Neural cell (in vitro differentiated cells): ENCODE results near the gene EHMT2. TPM values are rescaled to one million over a fixed set of nuclear protein-coding genes. Genes with fewer than 3 reads are reported as not detected.
"Not testable (repeated sequence)": the region's sequence is repeated elsewhere in the genome, so short reads cannot be mapped to it uniquely, and the experiment has no call there.

Source experiments
- H2AFZ ChIP-seq: fragments of 200-600, 300-800 bp; sonication (generic), shearing (Covaris generic); 2 replicates; pipeline ENCODE4 v1.6.0; 2014; ENCODE audit warnings: low read depth, mild to moderate bottlenecking, antibody characterized with exemption, low read length, moderate library complexity
- H3F3A ChIP-seq: fragments of 200-600 bp; shearing (Covaris generic); 2 replicates; pipeline ENCODE4 v1.6.1; 2016; ENCODE audit warnings: mild to moderate bottlenecking, moderate library complexity, mixed read lengths, antibody characterized with exemption, low read length; ENCODE audit not compliant: insufficient read depth, poor library complexity, severe bottlenecking
- H3K27ac ChIP-seq: fragments of 200-600, 300-800 bp; sonication (generic), shearing (Covaris generic); 2 replicates; pipeline ENCODE4 v1.5.1; 2014; ENCODE audit warnings: mild to moderate bottlenecking, low read length, moderate library complexity
- H3K27me3 ChIP-seq: fragments of 300-800, 200-600 bp; sonication (generic), shearing (Covaris generic); 2 replicates; pipeline ENCODE4 v1.6.0; 2014; ENCODE audit warnings: mild to moderate bottlenecking, low read depth, low read length, moderate library complexity; ENCODE audit not compliant: insufficient read depth
- H3K36me3 ChIP-seq: fragments of 300-800, 200-600 bp; sonication (generic), shearing (Covaris generic); 2 replicates; pipeline ENCODE4 v1.5.1; 2014; ENCODE audit warnings: mild to moderate bottlenecking, antibody characterized with exemption, low read length, moderate library complexity; ENCODE audit not compliant: insufficient read depth
- H3K4me2 ChIP-seq: fragments of 300-800, 200-600 bp; sonication (generic), shearing (Covaris generic); 2 replicates; pipeline ENCODE4 v1.6.0; 2014; ENCODE audit warnings: mild to moderate bottlenecking, low read length
- H3K4me3 ChIP-seq: fragments of 300-800, 200-600 bp; sonication (generic), shearing (Covaris generic); 2 replicates; pipeline ENCODE4 v1.5.1; 2014; ENCODE audit warnings: mild to moderate bottlenecking, low read length, moderate library complexity
- H3K79me2 ChIP-seq: fragments of 200-600 bp; shearing (Covaris generic); replicated peaks from 2 replicates; pipeline ENCODE4 v1.6.0; 2014; ENCODE audit warnings: mild to moderate bottlenecking, low read length, moderate library complexity; ENCODE audit not compliant: insufficient read depth
- H3K9ac ChIP-seq: fragments of 300-800, 200-600 bp; sonication (generic), shearing (Covaris generic); 2 replicates; pipeline ENCODE4 v1.6.1; 2016; ENCODE audit warnings: mild to moderate bottlenecking, low read length, mixed read lengths
- H3K9me2 ChIP-seq: fragments of 200-600 bp; shearing (Covaris generic); 2 replicates; pipeline ENCODE4 v1.6.1; 2016; ENCODE audit warnings: mild to moderate bottlenecking, low read length, mixed read lengths; ENCODE audit not compliant: insufficient read depth
- H3K9me3 ChIP-seq: fragments of 200-600, 300-800 bp; sonication (generic), shearing (Covaris generic); 2 replicates; pipeline ENCODE4 v1.6.1; 2016; ENCODE audit warnings: mild to moderate bottlenecking, mixed run types, low read length, moderate library complexity, mixed read lengths
- H4K20me1 ChIP-seq: fragments of 200-600 bp; shearing (Covaris generic); 2 replicates; pipeline ENCODE4 v1.6.1; 2016; ENCODE audit warnings: mild to moderate bottlenecking, mixed run types; ENCODE audit not compliant: insufficient read depth
- EP300 ChIP-seq: fragments of 450-650 bp; conservative IDR thresholded peaks from 2 replicates; pipeline ENCODE4 v1.6.1; 2014; ENCODE audit warnings: antibody characterized with exemption, mild to moderate bottlenecking, moderate library complexity; ENCODE audit not compliant: poor library complexity, severe bottlenecking
- EZH2 ChIP-seq: fragments of 200-600, 300-800 bp; shearing (Covaris generic), sonication (generic); IDR thresholded peaks from 2 replicates; pipeline ENCODE4 v1.6.1; 2014; ENCODE audit warnings: antibody characterized with exemption, low read length, borderline replicate concordance, mild to moderate bottlenecking; ENCODE audit not compliant: insufficient read depth, poor library complexity, severe bottlenecking
- MXI1 ChIP-seq: fragments of 450-650 bp; conservative IDR thresholded peaks from 2 replicates; pipeline ENCODE4 v1.6.1; 2014; ENCODE audit warnings: antibody characterized with exemption, mild to moderate bottlenecking; ENCODE audit not compliant: poor library complexity, severe bottlenecking
- POLR2AphosphoS5 ChIP-seq: IDR thresholded peaks from 2 replicates; pipeline ENCODE4 v1.6.1; 2012
- RAD21 ChIP-seq: fragments of 450-650 bp; conservative IDR thresholded peaks from 2 replicates; pipeline ENCODE4 v1.6.1; 2014; ENCODE audit warnings: antibody characterized with exemption, mild to moderate bottlenecking, moderate library complexity
- SMC3 ChIP-seq: fragments of 450-650 bp; conservative IDR thresholded peaks from 2 replicates; pipeline ENCODE4 v1.6.1; 2014; ENCODE audit warnings: antibody characterized with exemption, mild to moderate bottlenecking, moderate library complexity; ENCODE audit not compliant: poor library complexity
- TAF1 ChIP-seq: IDR thresholded peaks from 2 replicates; pipeline ENCODE4 v1.6.1; 2012; ENCODE audit warnings: low read depth
- polyA plus RNA-seq: library from polyadenylated mRNA; depleted of rRNA; stranded (reverse); fragments of >200 nt; gene quantifications from 2 replicates; pipeline ENCODE4 v1.2.3, GENCODE V29; 2014
- TF ChIP-seq, protein P1 (sequence below): fragments of 450-650 bp; IDR thresholded peaks from 2 replicates; pipeline ENCODE4 v1.5.1; 2014; ENCODE audit warnings: antibody characterized with exemption, mild to moderate bottlenecking, moderate library complexity; ENCODE audit not compliant: poor library complexity, severe bottlenecking
- TF ChIP-seq, protein P2 (sequence below): IDR thresholded peaks from 2 replicates; pipeline ENCODE4 v1.6.1; 2012; ENCODE audit warnings: borderline replicate concordance

EHMT2 gene
- polyA plus RNA-seq, 1 donor from 2014 or later: 102 TPM

DNA sequence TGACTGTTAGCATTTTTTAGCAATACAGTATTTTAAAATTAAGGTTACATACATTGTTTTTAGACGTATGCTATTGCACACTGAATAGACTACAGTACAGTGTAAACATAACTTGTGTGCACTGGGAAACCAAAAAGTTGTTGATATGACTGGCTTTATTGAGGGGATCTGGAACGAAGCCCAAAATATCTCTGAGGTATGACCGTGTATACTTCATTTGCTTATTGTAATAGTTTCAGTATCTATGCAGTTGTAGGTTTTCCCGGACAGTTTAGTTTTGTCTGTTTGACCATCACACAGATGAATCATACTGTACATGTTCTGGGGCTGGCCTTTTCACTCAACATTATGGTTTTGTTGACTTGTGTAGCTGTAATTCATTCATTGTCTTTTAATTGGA lies 11.3 kb upstream of the EHMT2 start:
- Histone ChIP-seq H3K9me2 (no peaks in the 10 kb centered on the region), H3K27me3 (no peaks in the 10 kb centered on the region), H3K36me3 (no peaks in the 10 kb centered on the region), H3K4me2 (no peak overlapping the region), H4K20me1 (no peaks in the 10 kb centered on the region), H3K9me3 (no peaks in the 10 kb centered on the region), H3K27ac (no peak overlapping the region), H3K9ac (no peak overlapping the region), H2AFZ (no peak overlapping the region), H3K4me3 (no peak overlapping the region), H3F3A (no peaks in the 10 kb centered on the region), H3K79me2 (no peaks in the 10 kb centered on the region)
- TF ChIP-seq, protein P1, sequence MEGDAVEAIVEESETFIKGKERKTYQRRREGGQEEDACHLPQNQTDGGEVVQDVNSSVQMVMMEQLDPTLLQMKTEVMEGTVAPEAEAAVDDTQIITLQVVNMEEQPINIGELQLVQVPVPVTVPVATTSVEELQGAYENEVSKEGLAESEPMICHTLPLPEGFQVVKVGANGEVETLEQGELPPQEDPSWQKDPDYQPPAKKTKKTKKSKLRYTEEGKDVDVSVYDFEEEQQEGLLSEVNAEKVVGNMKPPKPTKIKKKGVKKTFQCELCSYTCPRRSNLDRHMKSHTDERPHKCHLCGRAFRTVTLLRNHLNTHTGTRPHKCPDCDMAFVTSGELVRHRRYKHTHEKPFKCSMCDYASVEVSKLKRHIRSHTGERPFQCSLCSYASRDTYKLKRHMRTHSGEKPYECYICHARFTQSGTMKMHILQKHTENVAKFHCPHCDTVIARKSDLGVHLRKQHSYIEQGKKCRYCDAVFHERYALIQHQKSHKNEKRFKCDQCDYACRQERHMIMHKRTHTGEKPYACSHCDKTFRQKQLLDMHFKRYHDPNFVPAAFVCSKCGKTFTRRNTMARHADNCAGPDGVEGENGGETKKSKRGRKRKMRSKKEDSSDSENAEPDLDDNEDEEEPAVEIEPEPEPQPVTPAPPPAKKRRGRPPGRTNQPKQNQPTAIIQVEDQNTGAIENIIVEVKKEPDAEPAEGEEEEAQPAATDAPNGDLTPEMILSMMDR: no peak
- TF ChIP-seq EP300 (no peak), RAD21 (no peak), POLR2AphosphoS5 (no peak), MXI1 (no peak), TAF1 (no peak), SMC3 (no peak)

DNA sequence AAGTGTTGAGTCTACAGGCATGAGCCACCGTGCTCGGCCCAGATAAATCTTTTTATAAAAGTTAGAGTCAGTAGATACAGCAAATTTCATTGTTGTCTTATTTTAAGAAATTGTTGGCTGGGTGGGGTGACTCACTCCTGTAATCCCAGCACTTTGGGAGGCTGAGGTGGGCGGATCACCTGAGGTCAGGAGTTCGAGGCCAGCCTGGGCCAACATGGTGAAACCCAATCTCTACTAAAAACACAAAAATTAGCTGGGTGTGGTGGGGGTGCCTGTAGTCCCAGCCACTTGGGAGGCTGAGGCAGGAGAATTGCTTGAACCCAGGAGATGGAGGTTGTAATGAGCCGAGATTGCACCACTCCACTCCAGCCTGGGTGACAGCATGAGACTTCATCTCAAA lies 10.8 kb upstream of the EHMT2 start:
- not testable (repeated sequence) for H3K4me3 ChIP-seq, H3K27me3 ChIP-seq, H3K9me3 ChIP-seq, H3K9me2 ChIP-seq, H3K9ac ChIP-seq, H3K79me2 ChIP-seq, H2AFZ ChIP-seq, H3F3A ChIP-seq, H3K36me3 ChIP-seq, H4K20me1 ChIP-seq, H3K4me2 ChIP-seq, H3K27ac ChIP-seq

DNA sequence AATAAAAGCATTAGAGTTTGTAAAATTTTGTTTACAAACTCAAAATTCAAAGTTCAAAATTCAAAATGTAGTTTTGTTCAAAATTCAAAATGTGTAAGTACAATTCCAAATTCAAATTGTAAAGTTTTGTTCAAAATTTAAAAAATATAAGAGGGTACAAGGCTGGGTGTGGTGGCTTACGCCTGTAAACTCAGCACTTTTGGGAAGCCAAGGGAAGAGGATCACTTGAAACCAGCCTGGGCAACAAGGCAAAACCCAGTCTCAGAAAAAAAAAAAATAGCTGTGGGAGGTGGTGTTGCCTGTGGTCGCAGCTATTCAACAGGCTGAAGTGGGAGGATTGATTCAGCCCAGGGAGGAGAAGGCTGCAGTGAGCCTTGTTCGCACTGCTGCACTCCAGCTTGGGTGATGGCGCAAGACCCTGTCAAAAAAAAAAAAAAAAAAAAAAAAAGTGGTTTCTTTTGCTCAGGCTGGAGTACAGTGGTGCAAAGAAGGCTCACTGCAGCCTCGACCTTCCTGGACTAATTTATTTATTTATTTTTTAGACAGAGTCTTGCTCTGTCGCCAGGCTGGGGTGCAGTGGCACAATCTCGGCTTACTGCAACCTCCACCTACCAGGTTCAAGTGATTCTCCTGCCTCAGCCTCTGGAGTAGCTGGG lies 9.8 kb upstream of the EHMT2 start:
- TF ChIP-seq RAD21 (no peak), EP300 (no peak), EZH2 (no peak), SMC3 (no peak), TAF1 (no peak), POLR2AphosphoS5 (no peak), MXI1 (no peak)
- TF ChIP-seq, protein P1: no peak
- TF ChIP-seq, protein P2, sequence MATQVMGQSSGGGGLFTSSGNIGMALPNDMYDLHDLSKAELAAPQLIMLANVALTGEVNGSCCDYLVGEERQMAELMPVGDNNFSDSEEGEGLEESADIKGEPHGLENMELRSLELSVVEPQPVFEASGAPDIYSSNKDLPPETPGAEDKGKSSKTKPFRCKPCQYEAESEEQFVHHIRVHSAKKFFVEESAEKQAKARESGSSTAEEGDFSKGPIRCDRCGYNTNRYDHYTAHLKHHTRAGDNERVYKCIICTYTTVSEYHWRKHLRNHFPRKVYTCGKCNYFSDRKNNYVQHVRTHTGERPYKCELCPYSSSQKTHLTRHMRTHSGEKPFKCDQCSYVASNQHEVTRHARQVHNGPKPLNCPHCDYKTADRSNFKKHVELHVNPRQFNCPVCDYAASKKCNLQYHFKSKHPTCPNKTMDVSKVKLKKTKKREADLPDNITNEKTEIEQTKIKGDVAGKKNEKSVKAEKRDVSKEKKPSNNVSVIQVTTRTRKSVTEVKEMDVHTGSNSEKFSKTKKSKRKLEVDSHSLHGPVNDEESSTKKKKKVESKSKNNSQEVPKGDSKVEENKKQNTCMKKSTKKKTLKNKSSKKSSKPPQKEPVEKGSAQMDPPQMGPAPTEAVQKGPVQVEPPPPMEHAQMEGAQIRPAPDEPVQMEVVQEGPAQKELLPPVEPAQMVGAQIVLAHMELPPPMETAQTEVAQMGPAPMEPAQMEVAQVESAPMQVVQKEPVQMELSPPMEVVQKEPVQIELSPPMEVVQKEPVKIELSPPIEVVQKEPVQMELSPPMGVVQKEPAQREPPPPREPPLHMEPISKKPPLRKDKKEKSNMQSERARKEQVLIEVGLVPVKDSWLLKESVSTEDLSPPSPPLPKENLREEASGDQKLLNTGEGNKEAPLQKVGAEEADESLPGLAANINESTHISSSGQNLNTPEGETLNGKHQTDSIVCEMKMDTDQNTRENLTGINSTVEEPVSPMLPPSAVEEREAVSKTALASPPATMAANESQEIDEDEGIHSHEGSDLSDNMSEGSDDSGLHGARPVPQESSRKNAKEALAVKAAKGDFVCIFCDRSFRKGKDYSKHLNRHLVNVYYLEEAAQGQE: no peak
- Histone ChIP-seq H3F3A (peaks cover 4% of the 10 kb centered on the region), H4K20me1 (no peaks in the 10 kb centered on the region), H3K9me3 (no peaks in the 10 kb centered on the region), H2AFZ (no peak overlapping the region), H3K79me2 (no peaks in the 10 kb centered on the region), H3K36me3 (no peaks in the 10 kb centered on the region), H3K27me3 (no peaks in the 10 kb centered on the region), H3K4me2 (no peak overlapping the region), H3K27ac (no peak overlapping the region), H3K9ac (no peak overlapping the region), H3K4me3 (no peak overlapping the region), H3K9me2 (no peaks in the 10 kb centered on the region)

DNA sequence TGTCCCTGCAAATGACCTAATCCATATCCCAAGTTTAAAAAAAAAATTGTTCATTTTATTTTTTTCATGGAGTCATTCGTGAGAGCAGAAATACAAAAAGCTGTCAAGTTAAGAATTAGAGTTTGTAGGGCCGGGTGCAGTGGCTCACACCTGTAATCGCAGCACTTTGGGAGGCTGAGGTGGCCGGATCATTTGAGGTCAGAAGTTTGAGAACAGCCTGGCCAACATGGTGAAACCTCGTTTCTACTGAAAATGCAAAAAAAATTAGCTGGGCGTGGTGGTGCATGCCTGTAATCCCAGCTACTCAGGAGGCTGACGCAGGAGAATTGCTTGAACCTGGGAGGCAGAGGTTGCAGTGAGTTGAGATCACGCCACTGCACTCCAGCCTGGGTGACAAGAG lies 9.2 kb upstream of the EHMT2 start:
- H3K4me3 ChIP-seq, H3F3A ChIP-seq, H3K27me3 ChIP-seq, H4K20me1 ChIP-seq, H3K4me2 ChIP-seq, H2AFZ ChIP-seq, H3K9me2 ChIP-seq, H3K9ac ChIP-seq, H3K9me3 ChIP-seq, H3K79me2 ChIP-seq, H3K36me3 ChIP-seq, H3K27ac ChIP-seq: not testable (repeated sequence)
